HCT116 (cell line): ENCODE results near the gene ZNF618.

Experiments
- CTCF ChIP-seq, 3 experiments: fragments of 200-600 bp in 1 of 3; sonication (generic) in 1 of 3; IDR thresholded peaks in 2 of 3; conservative IDR thresholded peaks in 1 of 3; 2 replicates each; pipeline ENCODE4 v1.5.1; 2012 to 2017; ENCODE audit warnings: low read depth in 2 of 3, low read length in 2 of 3, antibody characterized with exemption in 1 of 3, borderline replicate concordance in 1 of 3, control low read depth in 1 of 3, mild to moderate bottlenecking in 1 of 3, mixed read lengths in 1 of 3, mixed run types in 1 of 3, moderate library complexity in 1 of 3; ENCODE audit not compliant: insufficient read depth in 1 of 3
- POLR2A ChIP-seq: IDR thresholded peaks from 2 replicates; pipeline ENCODE4 v1.7.0; 2011; ENCODE audit warnings: borderline replicate concordance; ENCODE audit not compliant: insufficient read depth, insufficient read length; ENCODE audit errors: extremely low read depth

GRCh38 chr9:113954591-113954990 lies 78.5 kb downstream of the ZNF618 start:
- TF ChIP-seq CTCF (IDR thresholded peaks at IDR 0.05 in 2 of 3, conservative IDR thresholded peaks at IDR 0.05 in 1 of 3; ENCODE audit: borderline replicate concordance in 1 of 3, insufficient read depth in 1 of 3, low read depth in 2 of 3, low read length in 2 of 3) (no peak), POLR2A (no peak)
